HepG2 (cell line): ENCODE data around the gene SORBS2. TPM values are rescaled to one million over a fixed set of nuclear protein-coding genes. Genes with fewer than 3 reads are reported as not detected.

ENCODE experiments used
- BRD4 ChIP-seq: sonication (generic); formaldehyde crosslinking; IDR thresholded peaks from 2 replicates; pipeline ENCODE4 v1.4.0; 2020; ENCODE audit warnings: missing genetic modification reagents
- HOXA5 ChIP-seq: sonication (generic); formaldehyde crosslinking; IDR thresholded peaks from 2 replicates; pipeline ENCODE4 v1.4.0; 2020; ENCODE audit warnings: missing genetic modification reagents
- HOXA9 ChIP-seq: sonication (generic); formaldehyde crosslinking; IDR thresholded peaks from 2 replicates; pipeline ENCODE4 v1.8.1; 2022; ENCODE audit warnings: missing genetic modification reagents, mild to moderate bottlenecking, moderate library complexity, borderline replicate concordance
- ISL2 ChIP-seq: sonication (generic); formaldehyde crosslinking; IDR thresholded peaks from 2 replicates; pipeline ENCODE4 v1.5.0; 2020; ENCODE audit warnings: missing genetic modification reagents
- KAT7 ChIP-seq: IDR thresholded peaks from 2 replicates; pipeline ENCODE4 v1.6.1; 2018; ENCODE audit warnings: borderline replicate concordance, missing compliant biosample characterization
- MEIS2 ChIP-seq: sonication (generic); formaldehyde crosslinking; IDR thresholded peaks from 2 replicates; pipeline ENCODE4 v1.9.0; 2021; ENCODE audit warnings: mild to moderate bottlenecking, missing genetic modification reagents
- NKX3-1 ChIP-seq: sonication (generic); formaldehyde crosslinking; IDR thresholded peaks from 2 replicates; pipeline ENCODE4 v1.5.0; 2020; ENCODE audit warnings: missing genetic modification reagents
- RBFOX2 ChIP-seq: fragments of 200-400 bp; formaldehyde crosslinking; IDR thresholded peaks from 2 replicates; pipeline ENCODE4 v1.6.1; 2017; ENCODE audit warnings: low read depth, mild to moderate bottlenecking, low read length
- SMC3 ChIP-seq: IDR thresholded peaks from 2 replicates; pipeline ENCODE4 v1.6.1; 2011; ENCODE audit warnings: low read length, improper control_type of control experiment
- SP140L ChIP-seq: sonication (generic); formaldehyde crosslinking; IDR thresholded peaks from 2 replicates; pipeline ENCODE4 v1.4.0; 2020; ENCODE audit warnings: missing genetic modification reagents, borderline replicate concordance
- SRSF4 ChIP-seq: fragments of 200-400 bp; formaldehyde crosslinking; IDR thresholded peaks from one replicate; pipeline ENCODE4 v1.6.1; 2018; ENCODE audit warnings: mild to moderate bottlenecking, low read depth, low read length, moderate library complexity; ENCODE audit not compliant: poor library complexity, severe bottlenecking
- STAG1 ChIP-seq: sonication (generic); formaldehyde crosslinking; IDR thresholded peaks from 2 replicates; pipeline ENCODE4 v1.4.0; 2020; ENCODE audit warnings: missing genetic modification reagents
- SUZ12 ChIP-seq: fragments of 150-350 bp; IDR thresholded peaks from 2 replicates; pipeline ENCODE4 v1.6.1; 2014; ENCODE audit warnings: low read depth, low read length
- UBTF ChIP-seq: sonication (generic); formaldehyde crosslinking; IDR thresholded peaks from 2 replicates; pipeline ENCODE4 v1.4.0; 2020; ENCODE audit warnings: mild to moderate bottlenecking, missing genetic modification reagents
- ZBTB1 ChIP-seq: sonication (generic); formaldehyde crosslinking; IDR thresholded peaks from 2 replicates; pipeline ENCODE4 v1.4.0; 2020; ENCODE audit warnings: missing genetic modification reagents, borderline replicate concordance
- ZFP62 ChIP-seq: sonication (generic); formaldehyde crosslinking; IDR thresholded peaks from 2 replicates; pipeline ENCODE4 v1.4.0; 2020; ENCODE audit warnings: missing genetic modification reagents
- ZNF317 ChIP-seq: sonication (generic); formaldehyde crosslinking; IDR thresholded peaks from 2 replicates; pipeline ENCODE4 v1.5.0; 2020; ENCODE audit warnings: mild to moderate bottlenecking, missing genetic modification reagents
- ZNF337 ChIP-seq: sonication (generic); formaldehyde crosslinking; IDR thresholded peaks from 2 replicates; pipeline ENCODE4 v1.5.1; 2020; ENCODE audit warnings: missing genetic modification reagents, low read depth, mild to moderate bottlenecking, borderline replicate concordance
- ZNF543 ChIP-seq: sonication (generic); formaldehyde crosslinking; IDR thresholded peaks from 2 replicates; pipeline ENCODE4 v1.4.0; 2020; ENCODE audit warnings: mild to moderate bottlenecking, missing genetic modification reagents
- ZNF563 ChIP-seq: sonication (generic); formaldehyde crosslinking; IDR thresholded peaks from 2 replicates; pipeline ENCODE4 v1.8.0; 2022; ENCODE audit warnings: mild to moderate bottlenecking, moderate library complexity, missing genetic modification reagents
- ZNF564 ChIP-seq: sonication (generic); formaldehyde crosslinking; IDR thresholded peaks from 2 replicates; pipeline ENCODE4 v1.8.1; 2023; ENCODE audit warnings: mild to moderate bottlenecking, missing genetic modification reagents
- ZNF780A ChIP-seq: sonication (generic); formaldehyde crosslinking; IDR thresholded peaks from 2 replicates; pipeline ENCODE4 v1.8.0; 2022; ENCODE audit warnings: mild to moderate bottlenecking, missing genetic modification reagents, moderate library complexity
- polyA plus RNA-seq, 8 experiments: library from polyadenylated mRNA; depleted of rRNA in 3 of 8; stranded (reverse) in 7 of 8; unstranded in 1 of 8; fragments of >200 nt; fragmentation: Illumina TruSeq in 4 of 8; extraction: Trizol in 4 of 8; gene quantifications; 2 replicates each; pipeline versions ENCODE4 v1.2.1 to v1.2.3, GENCODE V29; 2011 to 2016; ENCODE audit warnings: low read depth in 4 of 8, missing spikeins in 1 of 8, mixed read lengths in 1 of 8; ENCODE audit not compliant: insufficient read depth in 1 of 8
- total RNA-seq, 5 experiments: library from RNA; depleted of rRNA; stranded (reverse); fragments of >200 nt; fragmentation: Illumina TruSeq; extraction: Trizol; gene quantifications; 2 replicates each; pipeline ENCODE4 v1.2.3, GENCODE V29; 2016; ENCODE audit warnings: low read depth in 1 of 5
- TF ChIP-seq, protein P1 (sequence below): sonication (generic); formaldehyde crosslinking; IDR thresholded peaks from 2 replicates; pipeline ENCODE4 v1.4.0; 2020; ENCODE audit warnings: mild to moderate bottlenecking, missing genetic modification reagents, borderline replicate concordance
- TF ChIP-seq, protein P2 (sequence below): sonication (generic); formaldehyde crosslinking; IDR thresholded peaks from 2 replicates; pipeline ENCODE4 v1.4.0; 2020; ENCODE audit warnings: missing genetic modification reagents, low read depth, mild to moderate bottlenecking, borderline replicate concordance

SORBS2 gene
- total and polyA plus RNA-seq, 2 of the 13 experiments (the other 11 are each of a cell fraction or from before 2014, with no cell fraction given) = 25.0 to 80.5 TPM

DNA sequence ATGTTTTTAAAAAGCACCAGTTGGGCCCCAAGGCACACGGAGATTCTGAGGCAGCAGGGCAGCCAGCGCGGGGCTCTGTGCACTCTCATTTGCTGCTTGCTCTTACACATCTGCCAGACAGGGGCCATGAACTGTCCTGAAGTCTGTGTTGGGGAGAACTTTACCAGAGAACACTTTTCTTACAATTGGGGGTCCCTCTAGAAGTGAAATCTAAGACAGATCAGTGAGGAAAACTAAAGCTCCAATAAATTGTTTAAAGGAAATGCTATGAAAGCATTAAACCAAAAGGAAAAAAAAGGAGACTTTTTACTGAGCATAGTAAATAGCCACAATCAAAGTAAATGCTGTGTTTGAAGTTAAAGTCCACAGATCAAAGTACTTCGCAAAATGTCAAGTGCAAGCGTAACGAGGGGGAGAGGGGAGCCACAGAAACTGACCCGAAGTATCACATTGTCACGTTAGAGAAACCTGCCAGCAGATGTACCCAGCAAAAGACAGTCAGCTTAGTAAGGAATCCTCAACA, 37.8 kb downstream of the SORBS2 start (continued):
- TF ChIP-seq SP140L (no peak), ZBTB1 (CRISPR knock-in tag) (no peak), KAT7 (CRISPR knock-in tag) (peak; percentile 47; the same call in 1 of the 2 replicates), NKX3-1 (CRISPR knock-in tag) (0 out of 2 replicates have a peak, but pooled peaks have one; percentile 60), ZNF780A (CRISPR knock-in tag) (no peak), ZNF564 (no peak), ZNF337 (CRISPR knock-in tag) (no peak), ZNF563 (CRISPR knock-in tag) (no peak), HOXA9 (CRISPR knock-in tag) (no peak), SMC3 (no peak), ZNF317 (CRISPR knock-in tag) (no peak; the same call in 1 of the 2 replicates), SUZ12 (no peak), ISL2 (CRISPR knock-in tag) (peak; percentile 88), MEIS2 (CRISPR knock-in tag) (peak; percentile 42; the same call in 1 of the 2 replicates), ZFP62 (CRISPR knock-in tag) (no peak), HOXA5 (CRISPR knock-in tag) (peak; percentile 72), UBTF (CRISPR knock-in tag) (no peak), SRSF4 (no peak), STAG1 (CRISPR knock-in tag) (no peak), RBFOX2 (0 out of 2 replicates have a peak, but pooled peaks have one; percentile 41), BRD4 (CRISPR knock-in tag) (peak; percentile 41; the same call in 1 of the 2 replicates), ZNF543 (no peak)
- TF ChIP-seq, protein P1, sequence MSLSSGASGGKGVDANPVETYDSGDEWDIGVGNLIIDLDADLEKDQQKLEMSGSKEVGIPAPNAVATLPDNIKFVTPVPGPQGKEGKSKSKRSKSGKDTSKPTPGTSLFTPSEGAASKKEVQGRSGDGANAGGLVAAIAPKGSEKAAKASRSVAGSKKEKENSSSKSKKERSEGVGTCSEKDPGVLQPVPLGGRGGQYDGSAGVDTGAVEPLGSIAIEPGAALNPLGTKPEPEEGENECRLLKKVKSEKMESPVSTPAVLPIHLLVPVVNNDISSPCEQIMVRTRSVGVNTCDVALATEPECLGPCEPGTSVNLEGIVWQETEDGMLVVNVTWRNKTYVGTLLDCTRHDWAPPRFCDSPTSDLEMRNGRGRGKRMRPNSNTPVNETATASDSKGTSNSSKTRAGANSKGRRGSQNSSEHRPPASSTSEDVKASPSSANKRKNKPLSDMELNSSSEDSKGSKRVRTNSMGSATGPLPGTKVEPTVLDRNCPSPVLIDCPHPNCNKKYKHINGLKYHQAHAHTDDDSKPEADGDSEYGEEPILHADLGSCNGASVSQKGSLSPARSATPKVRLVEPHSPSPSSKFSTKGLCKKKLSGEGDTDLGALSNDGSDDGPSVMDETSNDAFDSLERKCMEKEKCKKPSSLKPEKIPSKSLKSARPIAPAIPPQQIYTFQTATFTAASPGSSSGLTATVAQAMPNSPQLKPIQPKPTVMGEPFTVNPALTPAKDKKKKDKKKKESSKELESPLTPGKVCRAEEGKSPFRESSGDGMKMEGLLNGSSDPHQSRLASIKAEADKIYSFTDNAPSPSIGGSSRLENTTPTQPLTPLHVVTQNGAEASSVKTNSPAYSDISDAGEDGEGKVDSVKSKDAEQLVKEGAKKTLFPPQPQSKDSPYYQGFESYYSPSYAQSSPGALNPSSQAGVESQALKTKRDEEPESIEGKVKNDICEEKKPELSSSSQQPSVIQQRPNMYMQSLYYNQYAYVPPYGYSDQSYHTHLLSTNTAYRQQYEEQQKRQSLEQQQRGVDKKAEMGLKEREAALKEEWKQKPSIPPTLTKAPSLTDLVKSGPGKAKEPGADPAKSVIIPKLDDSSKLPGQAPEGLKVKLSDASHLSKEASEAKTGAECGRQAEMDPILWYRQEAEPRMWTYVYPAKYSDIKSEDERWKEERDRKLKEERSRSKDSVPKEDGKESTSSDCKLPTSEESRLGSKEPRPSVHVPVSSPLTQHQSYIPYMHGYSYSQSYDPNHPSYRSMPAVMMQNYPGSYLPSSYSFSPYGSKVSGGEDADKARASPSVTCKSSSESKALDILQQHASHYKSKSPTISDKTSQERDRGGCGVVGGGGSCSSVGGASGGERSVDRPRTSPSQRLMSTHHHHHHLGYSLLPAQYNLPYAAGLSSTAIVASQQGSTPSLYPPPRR (CRISPR knock-in tag) = peak; percentile 66; the same call in 1 of the 2 replicates
- TF ChIP-seq, protein P2, sequence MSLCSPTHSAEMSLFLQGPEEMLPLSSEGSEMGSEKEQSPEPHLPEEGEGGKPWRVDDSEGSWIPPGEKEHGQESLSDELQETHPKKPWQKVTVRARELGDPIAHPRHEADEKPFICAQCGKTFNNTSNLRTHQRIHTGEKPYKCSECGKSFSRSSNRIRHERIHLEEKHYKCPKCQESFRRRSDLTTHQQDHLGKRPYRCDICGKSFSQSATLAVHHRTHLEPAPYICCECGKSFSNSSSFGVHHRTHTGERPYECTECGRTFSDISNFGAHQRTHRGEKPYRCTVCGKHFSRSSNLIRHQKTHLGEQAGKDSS (CRISPR knock-in tag) = no peak
